Measurements from ENCODE around the gene LONP2. TPM values are rescaled to one million over a fixed set of nuclear protein-coding genes. Genes with fewer than 3 reads are reported as not detected.
"Not testable (repeated sequence)": the region's sequence is repeated elsewhere in the genome, so short reads cannot be mapped to it uniquely, and the experiment has no call there.

LONP2 gene
- total RNA-seq, 1 experiment from 2014 or later = 46.8 TPM

- no peak for TF ChIP-seq POLR2A (IDR thresholded peaks at IDR 0.05; ENCODE audit: borderline replicate concordance, extremely low read depth, insufficient read depth, insufficient read length)
These were observed 151.3 kb downstream of the LONP2 start (continued) for GRCh38 chr16:48395375-48395774.

- H3K9me2 ChIP-seq (ENCODE audit: insufficient read depth); H3K4me1 ChIP-seq (ENCODE audit: control insufficient read depth in 1 of 2, insufficient read depth in 2 of 2, low read length in 2 of 2); H3K36me3 ChIP-seq (ENCODE audit: control insufficient read depth in 1 of 2, insufficient read depth in 2 of 2, low read length in 2 of 2); H2AFZ ChIP-seq (ENCODE audit: low read depth, low read length, poor library complexity, severe bottlenecking); BruUV-seq (replicated peaks); DNase-seq (ENCODE audit: low read depth, low spot score); H3K4me3 ChIP-seq (replicated peaks in 1 of 2; ENCODE audit: low read depth in 1 of 2, low read length in 2 of 2); intact Hi-C loops (cut with micrococcal nuclease); H3K79me2 ChIP-seq (ENCODE audit: insufficient read depth, low read length); RAD21 ChIA-PET (ENCODE audit: low non-redundant PET in 1 of 2, low total read pairs in 2 of 2, uncharacterized antibody in 2 of 2, unreplicated experiment in 2 of 2); H3K4me2 ChIP-seq (ENCODE audit: low read length); H3K9ac ChIP-seq (ENCODE audit: low read length); ATAC-seq; H3K27me3 ChIP-seq (ENCODE audit: insufficient read depth, low read length); CTCF ChIA-PET; POLR2A ChIA-PET; H3K27ac ChIP-seq (ENCODE audit: low read depth, low read length); H3K9me3 ChIP-seq (ENCODE audit: control insufficient read depth in 1 of 2, insufficient read depth in 1 of 2, low read depth in 1 of 2, low read length in 2 of 2); H4K20me1 ChIP-seq (ENCODE audit: insufficient read depth): not testable (repeated sequence)
These were observed 158.4 kb downstream of the LONP2 start for GRCh38 chr16:48402547-48402946.

GRCh38 chr16:48405153-48405552 lies 161.1 kb downstream of the LONP2 start:
- DNase-seq (ENCODE audit: low read depth, low spot score) (no peak), ATAC-seq (no peak)
- H4K20me1 ChIP-seq (ENCODE audit: insufficient read depth) = no peaks in the 10 kb centered on the region
- H3K27me3 ChIP-seq (ENCODE audit: insufficient read depth, low read length) = no peaks in the 10 kb centered on the region
- no peak overlapping the region for H2AFZ ChIP-seq (ENCODE audit: low read depth, low read length, poor library complexity, severe bottlenecking)
- BruUV-seq (replicated peaks) = no TSS peak
- no peaks in the 10 kb centered on the region for H3K36me3 ChIP-seq (ENCODE audit: control insufficient read depth in 1 of 2, insufficient read depth in 2 of 2, low read length in 2 of 2)
- peaks cover 0 to 8% of the 10 kb centered on the region in 2 experiments; a peak in 1 of 4 replicates for H3K4me1 ChIP-seq (ENCODE audit: control insufficient read depth in 1 of 2, insufficient read depth in 2 of 2, low read length in 2 of 2)
- POLR2A ChIA-PET = no interaction called here
- RAD21 ChIA-PET (ENCODE audit: low non-redundant PET in 1 of 2, low total read pairs in 2 of 2, uncharacterized antibody in 2 of 2, unreplicated experiment in 2 of 2) = no interaction called here
- no peak overlapping the region for H3K4me3 ChIP-seq (replicated peaks in 1 of 2; ENCODE audit: low read depth in 1 of 2, low read length in 2 of 2)
- H3K27ac ChIP-seq (ENCODE audit: low read depth, low read length) = no peak overlapping the region
- H3K9me2 ChIP-seq (ENCODE audit: insufficient read depth) = no peaks in the 10 kb centered on the region; the same call in 1 of the 2 replicates
- TF ChIP-seq POLR2A (IDR thresholded peaks at IDR 0.05; ENCODE audit: borderline replicate concordance, extremely low read depth, insufficient read depth, insufficient read length) (no peak), SRF (IDR thresholded peaks at IDR 0.05; ENCODE audit: low read depth) (no peak), ZNF274 (IDR thresholded peaks at IDR 0.05; ENCODE audit: low read depth, low read length) (no peak), REST (IDR thresholded peaks at IDR 0.05; ENCODE audit: low read depth) (no peak), CEBPB (IDR thresholded peaks at IDR 0.05; ENCODE audit: low read depth) (no peak), SIN3A (IDR thresholded peaks at IDR 0.05; ENCODE audit: low read depth) (no peak), POLR2AphosphoS5 (IDR thresholded peaks at IDR 0.05; ENCODE audit: low read depth, low read length) (no peak)
- TF ChIP-seq, protein P1, sequence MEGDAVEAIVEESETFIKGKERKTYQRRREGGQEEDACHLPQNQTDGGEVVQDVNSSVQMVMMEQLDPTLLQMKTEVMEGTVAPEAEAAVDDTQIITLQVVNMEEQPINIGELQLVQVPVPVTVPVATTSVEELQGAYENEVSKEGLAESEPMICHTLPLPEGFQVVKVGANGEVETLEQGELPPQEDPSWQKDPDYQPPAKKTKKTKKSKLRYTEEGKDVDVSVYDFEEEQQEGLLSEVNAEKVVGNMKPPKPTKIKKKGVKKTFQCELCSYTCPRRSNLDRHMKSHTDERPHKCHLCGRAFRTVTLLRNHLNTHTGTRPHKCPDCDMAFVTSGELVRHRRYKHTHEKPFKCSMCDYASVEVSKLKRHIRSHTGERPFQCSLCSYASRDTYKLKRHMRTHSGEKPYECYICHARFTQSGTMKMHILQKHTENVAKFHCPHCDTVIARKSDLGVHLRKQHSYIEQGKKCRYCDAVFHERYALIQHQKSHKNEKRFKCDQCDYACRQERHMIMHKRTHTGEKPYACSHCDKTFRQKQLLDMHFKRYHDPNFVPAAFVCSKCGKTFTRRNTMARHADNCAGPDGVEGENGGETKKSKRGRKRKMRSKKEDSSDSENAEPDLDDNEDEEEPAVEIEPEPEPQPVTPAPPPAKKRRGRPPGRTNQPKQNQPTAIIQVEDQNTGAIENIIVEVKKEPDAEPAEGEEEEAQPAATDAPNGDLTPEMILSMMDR (IDR thresholded peaks at IDR 0.05 in 2 of 3, conservative IDR thresholded peaks at IDR 0.05 in 1 of 3; ENCODE audit: borderline replicate concordance in 1 of 3, insufficient read depth in 1 of 3, low read depth in 2 of 3, low read length in 2 of 3) = no peak
- H3K9me3 ChIP-seq (ENCODE audit: control insufficient read depth in 1 of 2, insufficient read depth in 1 of 2, low read depth in 1 of 2, low read length in 2 of 2) = no peaks in the 10 kb centered on the region
- CTCF ChIA-PET = no interaction called here
- intact Hi-C loops (cut with micrococcal nuclease) = no loop called here
- H3K79me2 ChIP-seq (ENCODE audit: insufficient read depth, low read length) = no peaks in the 10 kb centered on the region
- H3K4me2 ChIP-seq (ENCODE audit: low read length) = no peak overlapping the region
- no peak overlapping the region for H3K9ac ChIP-seq (ENCODE audit: low read length)

Measured in HCT116 (cell line).